GM19397 (cell line): ENCODE data around the gene COX7A2L.
"Not testable (repeated sequence)": the region's sequence is repeated elsewhere in the genome, so short reads cannot be mapped to it uniquely, and the experiment has no call there.

Experiments
- ATAC-seq: cut with Tn5 transposase; IDR thresholded peaks from one replicate; pipeline ENCODE4 v1.9.1; 2021; ENCODE audit warnings: mild to moderate bottlenecking, moderate library complexity; ENCODE audit not compliant: unreplicated experiment

The COX7A2L gene

GRCh38 chr2:42368817-42369531 lies 8.0 kb upstream of the COX7A2L start:
- ATAC-seq, result no peak

GRCh38 chr2:42367835-42368234 lies 6.8 kb upstream of the COX7A2L start:
- ATAC-seq, result no peak

- ATAC-seq, result no peak
Observed at GRCh38 chr2:42366411-42366810, 5.4 kb upstream of the COX7A2L start.

DNA sequence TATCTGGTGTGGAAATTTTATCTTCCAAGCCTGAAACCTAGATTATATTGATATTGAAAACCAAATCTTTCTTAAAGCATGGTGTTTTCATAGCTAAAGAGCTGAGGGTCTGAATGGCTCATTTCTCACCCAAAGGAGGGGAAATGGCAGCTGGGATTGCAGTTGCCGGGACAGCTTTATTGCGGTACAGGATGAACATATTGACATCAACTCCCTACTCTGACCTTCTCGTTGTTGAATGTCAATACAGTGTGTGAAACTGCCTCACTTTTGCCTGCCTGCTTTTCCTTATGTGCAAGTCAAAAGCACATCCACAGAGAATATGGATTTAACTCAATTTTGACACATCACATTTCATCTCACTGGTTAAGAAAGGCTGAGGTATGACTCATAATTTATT lies 3.6 kb upstream of the COX7A2L start:
- ATAC-seq, result no peak

GRCh38 chr2:42363413-42363812 lies 2.4 kb upstream of the COX7A2L start:
- no peak for ATAC-seq

GRCh38 chr2:42361728-42362283 lies 789 bp upstream of the COX7A2L start:
- no peak for ATAC-seq

GRCh38 chr2:42360493-42360889 lies 526 bp downstream of the COX7A2L start:
- ATAC-seq, result no peak

DNA sequence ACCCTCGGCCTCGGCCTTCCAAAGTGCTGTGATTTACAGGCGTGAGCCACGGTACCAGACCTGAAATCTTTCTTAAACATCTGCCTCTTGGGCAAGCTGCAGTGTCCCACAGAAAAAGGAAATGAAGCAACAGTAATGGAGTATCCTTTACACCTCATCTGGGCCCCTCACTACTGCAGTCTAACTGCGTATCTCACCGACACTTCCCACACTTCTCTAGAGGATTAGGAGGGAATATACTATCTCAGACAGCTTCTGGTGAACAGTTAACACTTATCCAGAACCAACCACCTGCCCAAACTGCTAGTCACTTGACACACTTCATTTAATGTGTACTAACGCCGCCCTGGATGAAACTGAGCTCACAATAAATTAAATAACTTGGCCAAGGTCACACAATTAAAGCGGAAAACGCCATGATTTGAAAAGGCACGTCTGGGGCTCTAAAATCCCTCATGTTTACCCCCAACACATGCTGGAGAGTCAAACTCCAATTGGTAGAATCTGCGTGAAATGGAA lies 993 bp downstream of the COX7A2L start:
- no peak for ATAC-seq

GRCh38 chr2:42359304-42359964 lies 1.6 kb downstream of the COX7A2L start:
- ATAC-seq, result no peak

- no peak for ATAC-seq
Observed at GRCh38 chr2:42353792-42354429, 7.1 kb downstream of the COX7A2L start.

GRCh38 chr2:42351864-42352263 lies 9.2 kb downstream of the COX7A2L start:
- no peak for ATAC-seq

GRCh38 chr2:42350434-42351063 lies 10.5 kb downstream of the COX7A2L start:
- ATAC-seq, result no peak

DNA sequence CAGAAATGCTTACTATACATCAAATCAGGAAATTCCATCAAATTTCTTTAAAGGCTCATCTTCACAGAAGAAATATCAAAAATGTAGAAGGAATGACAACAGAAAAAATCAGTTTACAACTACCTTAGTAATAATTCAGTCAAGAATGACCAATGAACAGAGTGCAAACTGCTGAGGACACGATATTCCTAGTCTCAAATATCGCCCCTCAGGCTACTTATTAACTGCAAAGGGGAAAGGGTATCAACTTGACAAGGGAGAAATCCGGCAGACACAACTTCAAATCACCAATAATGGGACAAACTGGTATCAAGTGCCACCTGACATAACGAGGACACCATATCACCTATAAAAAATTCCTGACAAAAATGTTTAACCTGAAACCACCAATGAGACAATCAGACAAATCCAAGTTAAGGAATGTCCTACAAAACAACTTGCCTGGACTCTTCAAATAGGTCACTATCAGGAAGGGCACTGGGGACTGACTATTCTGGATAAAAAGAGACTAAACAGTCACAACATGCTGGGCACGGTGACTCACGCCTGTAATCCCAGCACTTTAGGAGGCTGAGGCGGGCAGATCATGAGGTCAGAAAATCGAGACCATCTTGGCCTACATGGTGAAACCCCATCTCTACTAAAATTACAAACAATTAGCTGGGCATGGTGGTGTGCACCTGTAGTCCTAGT lies 12.8 kb downstream of the COX7A2L start:
- ATAC-seq, result no peak

- ATAC-seq, result not testable (repeated sequence)
Observed at GRCh38 chr2:42347518-42347917, 13.5 kb downstream of the COX7A2L start.

DNA sequence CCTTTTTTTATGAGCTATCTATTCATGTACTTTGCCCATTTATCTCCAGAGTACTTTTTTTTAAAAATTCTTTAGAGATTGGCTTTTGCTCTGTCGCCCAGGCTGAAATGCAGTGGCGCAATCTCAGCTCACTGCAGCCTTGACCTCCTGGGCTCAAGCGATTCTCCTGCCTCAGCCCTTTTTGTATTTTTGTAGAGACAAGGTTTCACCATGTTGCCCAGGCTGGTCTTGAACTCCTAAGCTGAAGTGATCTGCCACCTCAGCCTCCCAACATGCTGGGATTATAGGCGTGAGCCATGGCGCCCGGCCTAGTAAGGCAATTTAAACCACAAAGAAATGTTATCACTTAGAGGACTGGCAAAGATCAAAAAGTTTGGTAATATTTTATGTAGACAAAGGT lies 14.2 kb downstream of the COX7A2L start:
- not testable (repeated sequence) for ATAC-seq

GRCh38 chr2:42345986-42346385 lies 15.0 kb downstream of the COX7A2L start:
- ATAC-seq, result no peak

GRCh38 chr2:42342795-42343241 lies 18.2 kb downstream of the COX7A2L start:
- no peak for ATAC-seq

GRCh38 chr2:42342061-42342794 lies 18.8 kb downstream of the COX7A2L start:
- ATAC-seq, result no peak

DNA sequence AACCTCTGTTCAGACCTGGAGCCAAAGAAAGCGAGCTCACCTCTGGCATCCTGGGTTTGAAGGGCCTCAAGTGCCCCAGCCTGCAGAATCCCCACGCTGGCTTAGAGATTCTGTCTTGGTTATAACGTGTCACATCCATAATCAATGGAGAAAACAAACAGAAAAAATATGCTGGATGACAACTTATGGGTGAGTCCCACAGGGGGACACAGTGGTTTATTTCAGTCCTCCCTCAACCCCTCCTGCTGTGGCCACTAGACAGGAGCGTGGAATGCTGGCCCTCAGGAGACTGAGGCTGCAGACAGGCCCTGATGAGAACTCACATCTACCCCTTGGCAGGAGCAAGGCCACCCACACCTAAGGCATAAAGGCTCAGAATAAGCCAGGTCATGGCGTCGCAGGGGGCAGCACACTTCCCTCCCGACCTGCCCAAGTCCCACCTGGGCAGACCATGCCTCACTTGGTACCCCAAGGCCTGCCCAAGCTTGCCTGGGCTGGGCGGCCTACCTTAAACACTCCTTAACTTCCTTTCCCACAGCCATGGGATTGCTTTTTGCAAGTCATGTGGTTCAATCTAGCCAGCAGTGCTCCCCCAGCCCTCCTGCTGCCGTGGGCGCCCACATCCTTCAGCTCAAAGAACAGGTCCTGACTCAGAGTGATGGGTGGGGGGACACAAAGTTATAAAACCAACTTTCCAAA lies 19.9 kb downstream of the COX7A2L start:
- ATAC-seq, result no peak
